Neural cell (in vitro differentiated cells): ENCODE data around the gene TRIOBP. TPM values are rescaled to one million over a fixed set of nuclear protein-coding genes. Genes with fewer than 3 reads are reported as not detected.
"Not testable (repeated sequence)": the region's sequence is repeated elsewhere in the genome, so short reads cannot be mapped to it uniquely, and the experiment has no call there.

ENCODE experiments used
- H2AFZ ChIP-seq: fragments of 200-600, 300-800 bp; sonication (generic), shearing (Covaris generic); 2 replicates; pipeline ENCODE4 v1.6.0; 2014; ENCODE audit warnings: low read depth, mild to moderate bottlenecking, antibody characterized with exemption, low read length, moderate library complexity
- H3F3A ChIP-seq: fragments of 200-600 bp; shearing (Covaris generic); 2 replicates; pipeline ENCODE4 v1.6.1; 2016; ENCODE audit warnings: mild to moderate bottlenecking, moderate library complexity, mixed read lengths, antibody characterized with exemption, low read length; ENCODE audit not compliant: insufficient read depth, poor library complexity, severe bottlenecking
- H3K27ac ChIP-seq: fragments of 200-600, 300-800 bp; sonication (generic), shearing (Covaris generic); 2 replicates; pipeline ENCODE4 v1.5.1; 2014; ENCODE audit warnings: mild to moderate bottlenecking, low read length, moderate library complexity
- H3K27me3 ChIP-seq: fragments of 300-800, 200-600 bp; sonication (generic), shearing (Covaris generic); 2 replicates; pipeline ENCODE4 v1.6.0; 2014; ENCODE audit warnings: mild to moderate bottlenecking, low read depth, low read length, moderate library complexity; ENCODE audit not compliant: insufficient read depth
- H3K36me3 ChIP-seq: fragments of 300-800, 200-600 bp; sonication (generic), shearing (Covaris generic); 2 replicates; pipeline ENCODE4 v1.5.1; 2014; ENCODE audit warnings: mild to moderate bottlenecking, antibody characterized with exemption, low read length, moderate library complexity; ENCODE audit not compliant: insufficient read depth
- H3K4me2 ChIP-seq: fragments of 300-800, 200-600 bp; sonication (generic), shearing (Covaris generic); 2 replicates; pipeline ENCODE4 v1.6.0; 2014; ENCODE audit warnings: mild to moderate bottlenecking, low read length
- H3K4me3 ChIP-seq: fragments of 300-800, 200-600 bp; sonication (generic), shearing (Covaris generic); 2 replicates; pipeline ENCODE4 v1.5.1; 2014; ENCODE audit warnings: mild to moderate bottlenecking, low read length, moderate library complexity
- H3K79me2 ChIP-seq: fragments of 200-600 bp; shearing (Covaris generic); replicated peaks from 2 replicates; pipeline ENCODE4 v1.6.0; 2014; ENCODE audit warnings: mild to moderate bottlenecking, low read length, moderate library complexity; ENCODE audit not compliant: insufficient read depth
- H3K9ac ChIP-seq: fragments of 300-800, 200-600 bp; sonication (generic), shearing (Covaris generic); 2 replicates; pipeline ENCODE4 v1.6.1; 2016; ENCODE audit warnings: mild to moderate bottlenecking, low read length, mixed read lengths
- H3K9me2 ChIP-seq: fragments of 200-600 bp; shearing (Covaris generic); 2 replicates; pipeline ENCODE4 v1.6.1; 2016; ENCODE audit warnings: mild to moderate bottlenecking, low read length, mixed read lengths; ENCODE audit not compliant: insufficient read depth
- H3K9me3 ChIP-seq: fragments of 200-600, 300-800 bp; sonication (generic), shearing (Covaris generic); 2 replicates; pipeline ENCODE4 v1.6.1; 2016; ENCODE audit warnings: mild to moderate bottlenecking, mixed run types, low read length, moderate library complexity, mixed read lengths
- H4K20me1 ChIP-seq: fragments of 200-600 bp; shearing (Covaris generic); 2 replicates; pipeline ENCODE4 v1.6.1; 2016; ENCODE audit warnings: mild to moderate bottlenecking, mixed run types; ENCODE audit not compliant: insufficient read depth
- CTCF ChIP-seq: fragments of 450-650 bp; IDR thresholded peaks from 2 replicates; pipeline ENCODE4 v1.5.1; 2014; ENCODE audit warnings: antibody characterized with exemption, mild to moderate bottlenecking, moderate library complexity; ENCODE audit not compliant: poor library complexity, severe bottlenecking
- EP300 ChIP-seq: fragments of 450-650 bp; conservative IDR thresholded peaks from 2 replicates; pipeline ENCODE4 v1.6.1; 2014; ENCODE audit warnings: antibody characterized with exemption, mild to moderate bottlenecking, moderate library complexity; ENCODE audit not compliant: poor library complexity, severe bottlenecking
- EZH2 ChIP-seq: fragments of 200-600, 300-800 bp; shearing (Covaris generic), sonication (generic); IDR thresholded peaks from 2 replicates; pipeline ENCODE4 v1.6.1; 2014; ENCODE audit warnings: antibody characterized with exemption, low read length, borderline replicate concordance, mild to moderate bottlenecking; ENCODE audit not compliant: insufficient read depth, poor library complexity, severe bottlenecking
- MXI1 ChIP-seq: fragments of 450-650 bp; conservative IDR thresholded peaks from 2 replicates; pipeline ENCODE4 v1.6.1; 2014; ENCODE audit warnings: antibody characterized with exemption, mild to moderate bottlenecking; ENCODE audit not compliant: poor library complexity, severe bottlenecking
- POLR2AphosphoS5 ChIP-seq: IDR thresholded peaks from 2 replicates; pipeline ENCODE4 v1.6.1; 2012
- RAD21 ChIP-seq: fragments of 450-650 bp; conservative IDR thresholded peaks from 2 replicates; pipeline ENCODE4 v1.6.1; 2014; ENCODE audit warnings: antibody characterized with exemption, mild to moderate bottlenecking, moderate library complexity
- REST ChIP-seq: IDR thresholded peaks from 2 replicates; pipeline ENCODE4 v1.6.1; 2012; ENCODE audit warnings: borderline replicate concordance
- SMC3 ChIP-seq: fragments of 450-650 bp; conservative IDR thresholded peaks from 2 replicates; pipeline ENCODE4 v1.6.1; 2014; ENCODE audit warnings: antibody characterized with exemption, mild to moderate bottlenecking, moderate library complexity; ENCODE audit not compliant: poor library complexity
- TAF1 ChIP-seq: IDR thresholded peaks from 2 replicates; pipeline ENCODE4 v1.6.1; 2012; ENCODE audit warnings: low read depth
- polyA plus RNA-seq: library from polyadenylated mRNA; depleted of rRNA; stranded (reverse); fragments of >200 nt; gene quantifications from 2 replicates; pipeline ENCODE4 v1.2.3, GENCODE V29; 2014

Gene TRIOBP
- polyA plus RNA-seq, 1 donor from 2014 or later = 16.2 TPM

- H3K27me3 ChIP-seq = no peaks in the 10 kb centered on the region
- no peak overlapping the region for H3K27ac ChIP-seq
- H3F3A ChIP-seq = peaks cover 3% of the 10 kb centered on the region
- no peak for TF ChIP-seq EP300
- no peak for TF ChIP-seq POLR2AphosphoS5
- no peak for TF ChIP-seq TAF1
- TF ChIP-seq CTCF = no peak
- no peak for TF ChIP-seq MXI1
- TF ChIP-seq EZH2 = no peak
- no peak for TF ChIP-seq RAD21
- no peak for TF ChIP-seq SMC3
- TF ChIP-seq REST = no peak
- H3K36me3 ChIP-seq = no peaks in the 10 kb centered on the region
- H3K9ac ChIP-seq = no peak overlapping the region
- no peaks in the 10 kb centered on the region for H4K20me1 ChIP-seq
- peaks cover 6% of the 10 kb centered on the region for H3K79me2 ChIP-seq
- H2AFZ ChIP-seq = no peak overlapping the region
- H3K4me3 ChIP-seq = no peak overlapping the region
- H3K4me2 ChIP-seq = no peak overlapping the region
- H3K9me3 ChIP-seq = no peaks in the 10 kb centered on the region
- H3K9me2 ChIP-seq = no peaks in the 10 kb centered on the region
Measured at GRCh38 chr22:37654563-37655251, 42.1 kb upstream of the TRIOBP start.

DNA sequence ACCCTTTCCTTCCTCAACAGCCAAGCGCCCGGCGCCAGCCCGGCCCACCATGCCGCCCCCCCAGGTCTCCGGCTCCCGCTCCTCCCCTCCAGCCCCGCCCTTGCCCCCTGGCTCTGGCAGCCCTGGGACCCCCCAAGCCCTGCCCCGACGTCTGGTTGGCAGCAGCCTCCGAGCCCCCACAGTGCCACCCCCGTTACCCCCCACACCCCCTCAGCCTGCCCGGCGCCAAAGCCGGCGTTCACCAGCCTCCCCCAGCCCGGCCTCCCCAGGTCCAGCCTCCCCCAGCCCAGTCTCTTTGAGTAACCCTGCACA lies 41.6 kb upstream of the TRIOBP start:
- TF ChIP-seq TAF1 (no peak), REST (no peak), EZH2 (no peak), MXI1 (no peak), POLR2AphosphoS5 (no peak), EP300 (no peak), CTCF (no peak), RAD21 (no peak), SMC3 (no peak)
- Histone ChIP-seq H2AFZ (no peak overlapping the region), H3K79me2 (peaks cover 11% of the 10 kb centered on the region), H3K9me2 (no peaks in the 10 kb centered on the region), H3K27me3 (no peaks in the 10 kb centered on the region), H3K9ac (no peak overlapping the region), H3K36me3 (no peaks in the 10 kb centered on the region), H4K20me1 (no peaks in the 10 kb centered on the region), H3K27ac (no peak overlapping the region), H3F3A (peaks cover 3% of the 10 kb centered on the region), H3K4me3 (no peak overlapping the region), H3K9me3 (no peaks in the 10 kb centered on the region), H3K4me2 (no peak overlapping the region)

DNA sequence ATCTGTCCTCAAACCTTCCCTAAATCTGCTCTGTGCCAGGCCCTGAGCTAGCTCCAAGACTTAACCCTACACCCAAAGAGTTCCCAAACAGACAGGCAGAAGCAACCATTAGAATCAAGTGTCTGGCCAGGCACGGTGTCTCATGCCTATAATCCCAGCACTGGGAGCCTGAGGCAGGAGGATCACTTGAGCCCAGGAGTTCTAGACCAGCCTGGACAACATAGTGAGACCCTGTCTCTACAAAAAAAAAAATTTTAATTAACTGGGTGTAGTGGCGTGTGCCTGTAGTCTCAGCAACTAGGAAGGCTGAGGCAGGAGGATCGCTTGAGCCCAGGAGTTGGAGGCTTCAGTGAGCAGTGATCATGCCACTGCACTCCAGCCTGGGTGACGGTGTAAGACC lies 40.3 kb upstream of the TRIOBP start:
- H3K4me2 ChIP-seq, H3K27ac ChIP-seq, H2AFZ ChIP-seq, H3F3A ChIP-seq, H3K36me3 ChIP-seq, H3K27me3 ChIP-seq, H3K4me3 ChIP-seq, H3K9ac ChIP-seq, H3K9me3 ChIP-seq, H4K20me1 ChIP-seq, H3K9me2 ChIP-seq: not testable (repeated sequence)
- H3K79me2 ChIP-seq = peaks cover 11% of the 10 kb centered on the region
